Dedifferentiated amniotic fluid mesenchymal stem cell (primary cell): Measurements from ENCODE around the gene SLC8B1.

Source experiments
- DNase-seq: peaks from one replicate; pipeline ENCODE4 v3.0.0-alpha.2; 2016; ENCODE audit errors: extremely low spot score

SLC8B1 gene

DNA sequence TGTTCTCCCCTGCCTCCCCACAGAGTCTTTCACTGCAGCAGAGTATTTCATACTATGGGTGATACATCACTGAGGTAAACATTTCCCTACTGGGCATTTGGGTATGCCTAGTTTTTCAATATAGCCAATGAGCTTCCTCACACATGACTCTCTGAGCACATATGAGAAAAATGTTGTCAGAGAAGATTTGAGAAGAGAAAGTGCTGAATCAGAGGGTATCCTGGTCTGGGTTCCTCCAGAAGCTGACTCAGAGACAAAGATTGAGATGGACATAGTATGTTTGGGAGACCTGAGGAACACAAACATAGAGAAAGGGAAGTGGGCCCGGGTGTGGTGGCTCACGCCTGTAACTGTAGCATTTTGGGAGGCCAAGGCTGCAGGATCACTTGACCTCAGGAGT lies 12.6 kb downstream of the SLC8B1 start:
- DNase-seq = peak; percentile 29

DNA sequence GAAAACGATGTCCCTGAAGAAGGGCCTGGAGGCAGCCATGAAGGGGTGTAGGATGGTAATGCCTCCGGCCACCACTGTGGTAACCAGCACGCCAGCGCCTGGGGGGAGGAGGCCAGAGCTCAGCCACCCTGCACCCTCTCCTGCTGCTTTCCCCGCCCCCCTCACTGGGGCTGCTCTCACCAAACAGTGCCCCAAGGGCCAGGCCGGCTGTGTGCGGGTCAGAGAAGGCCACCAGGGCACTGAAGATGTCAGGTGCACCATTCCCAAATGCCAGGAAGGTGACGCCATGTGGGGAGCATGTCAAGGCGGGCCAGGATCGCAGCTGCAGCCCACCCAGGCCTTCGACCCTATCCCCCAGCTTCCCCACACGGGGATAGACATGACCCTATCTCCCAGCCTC lies 14.5 kb downstream of the SLC8B1 start:
- no peak for DNase-seq

DNA sequence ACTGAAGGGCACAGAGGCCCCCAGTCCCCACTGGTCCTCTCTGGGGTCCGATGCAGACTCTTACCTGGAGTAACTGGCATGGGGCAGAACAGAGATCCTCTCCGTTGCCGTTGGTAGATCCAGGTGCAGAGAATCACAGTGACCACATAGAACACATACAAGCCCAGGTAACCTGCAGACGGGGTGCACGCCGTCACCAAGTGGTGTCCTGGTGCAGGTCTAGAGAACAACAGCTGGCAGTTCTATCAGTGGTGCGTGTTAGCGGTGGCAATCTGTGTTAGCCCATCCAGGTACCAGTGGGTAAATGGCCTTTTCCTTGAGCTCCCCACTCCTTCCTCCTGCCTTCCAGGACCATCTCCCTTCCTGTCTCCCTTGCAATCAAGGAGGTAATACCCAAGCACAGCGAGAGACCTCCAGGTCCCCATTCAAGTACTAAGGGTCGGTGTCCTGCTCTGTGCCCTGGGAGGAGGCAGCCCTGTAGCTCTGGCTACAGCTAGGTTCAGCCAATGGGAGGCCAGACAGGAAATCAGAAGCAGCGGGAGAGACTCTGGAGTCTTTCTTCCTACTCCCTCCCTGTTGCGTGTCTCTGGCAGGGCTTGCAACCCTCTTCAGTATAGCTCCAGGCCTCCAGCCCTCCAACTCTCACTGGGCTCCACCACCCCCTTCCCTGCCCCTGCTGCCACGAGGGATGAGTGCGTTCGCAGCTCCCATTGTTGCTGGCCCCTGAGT lies 15.8 kb downstream of the SLC8B1 start:
- no peak for DNase-seq

DNA sequence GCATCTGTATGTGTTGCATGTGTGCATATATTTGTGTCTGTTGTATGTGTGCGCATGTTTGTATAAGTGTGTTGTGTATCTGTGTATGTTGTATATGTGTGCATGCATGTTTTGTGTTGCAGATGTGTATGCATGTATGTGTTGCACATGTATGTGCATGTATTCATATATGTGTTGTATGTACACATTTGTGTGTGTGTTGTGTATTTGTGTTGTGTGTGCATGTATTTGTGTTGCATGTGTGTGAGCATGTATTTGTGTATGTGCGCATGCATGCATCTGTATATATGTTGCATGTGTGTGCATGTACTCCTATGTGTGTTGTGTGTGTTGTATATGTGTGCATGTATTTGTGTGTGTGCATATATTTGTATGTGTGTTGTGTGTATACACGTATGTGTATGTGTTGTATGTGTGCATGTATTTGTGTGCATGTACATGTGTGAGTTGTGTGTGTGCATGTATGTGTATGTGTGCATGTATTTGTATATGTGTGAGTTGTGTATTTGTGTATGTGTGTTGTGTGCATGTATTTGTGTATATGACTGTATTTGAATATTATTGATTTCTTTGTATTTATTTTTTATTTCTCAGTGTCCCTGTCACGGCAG lies 16.8 kb downstream of the SLC8B1 start:
- no peak for DNase-seq

DNA sequence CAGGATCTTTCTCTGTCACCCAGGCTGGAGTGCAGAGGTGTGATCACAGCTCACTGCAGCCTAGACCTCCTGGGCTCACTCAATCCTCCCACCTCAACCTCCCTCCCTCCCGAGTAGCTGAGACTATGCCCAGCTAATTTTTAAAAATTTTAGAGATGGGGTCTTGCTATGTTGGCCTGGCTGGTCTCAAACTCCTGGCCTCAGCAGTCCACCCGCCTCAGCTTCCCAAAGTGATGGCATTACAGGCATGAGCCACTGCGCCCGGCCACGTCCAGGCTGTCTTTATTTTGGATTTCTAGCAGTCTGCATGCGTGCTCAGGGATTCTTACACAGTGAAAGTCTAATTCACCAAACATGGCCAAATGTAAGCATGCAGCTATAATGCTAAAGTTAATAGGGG lies 17.8 kb downstream of the SLC8B1 start:
- DNase-seq = no peak

DNA sequence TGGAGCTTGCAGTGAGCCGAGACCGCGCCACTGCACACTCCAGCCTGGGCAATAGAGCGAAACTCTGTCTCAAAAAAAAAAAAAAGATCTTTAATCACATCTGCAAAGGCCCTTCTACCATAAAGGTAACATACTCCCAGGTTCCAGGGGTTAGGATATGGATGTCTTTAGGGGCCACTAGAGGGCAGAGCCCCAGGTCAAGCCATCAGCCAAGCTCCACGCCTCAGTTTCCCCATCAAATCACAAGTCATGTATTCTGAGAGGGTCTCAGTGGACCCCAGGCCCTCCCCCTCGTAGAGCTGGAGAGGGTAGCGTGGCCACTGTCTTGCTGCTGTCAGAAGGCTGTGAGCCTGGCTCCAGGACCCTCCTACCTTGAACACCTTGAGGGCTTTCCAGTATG lies 18.8 kb downstream of the SLC8B1 start:
- no peak for DNase-seq

DNA sequence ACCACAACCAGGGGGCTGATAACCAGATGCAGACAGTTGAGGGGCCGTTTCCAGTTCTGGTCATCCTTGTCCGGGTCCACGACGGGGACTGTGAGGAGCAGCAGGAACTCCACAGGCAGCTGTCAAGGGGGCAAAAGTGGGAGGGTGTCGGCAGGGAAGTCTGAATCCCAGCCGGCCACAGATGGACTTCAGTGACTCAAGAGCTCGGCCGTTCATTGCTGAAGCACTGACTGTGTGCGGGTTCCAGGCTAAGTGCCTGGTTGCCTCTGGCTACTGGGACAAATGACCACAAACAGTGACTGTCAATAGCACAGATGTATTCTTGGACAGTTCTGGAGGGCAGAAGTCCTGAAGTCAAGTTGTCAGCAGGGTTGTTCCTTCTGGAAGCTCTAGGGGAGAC lies 19.6 kb downstream of the SLC8B1 start:
- DNase-seq = no peak

DNA sequence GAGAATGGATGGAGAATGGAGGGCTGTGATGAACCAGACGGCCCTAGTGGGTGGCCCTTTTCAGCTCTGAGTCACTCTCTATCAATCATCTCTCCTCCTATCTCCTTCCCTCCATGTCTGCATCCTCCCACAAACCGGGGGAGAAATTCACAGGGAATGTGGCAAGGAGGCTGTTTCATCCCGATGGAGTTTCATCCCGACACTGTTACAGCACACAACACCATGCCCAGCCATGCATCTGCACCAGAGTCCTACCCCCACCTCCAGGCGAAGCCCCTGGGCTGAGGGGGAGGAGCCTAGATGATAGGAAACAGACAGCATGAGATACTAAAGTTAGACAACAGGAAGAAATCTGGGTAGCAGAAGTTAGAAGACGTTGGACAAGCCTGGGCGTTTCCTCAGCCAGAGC lies 20.8 kb downstream of the SLC8B1 start:
- no peak for DNase-seq

DNA sequence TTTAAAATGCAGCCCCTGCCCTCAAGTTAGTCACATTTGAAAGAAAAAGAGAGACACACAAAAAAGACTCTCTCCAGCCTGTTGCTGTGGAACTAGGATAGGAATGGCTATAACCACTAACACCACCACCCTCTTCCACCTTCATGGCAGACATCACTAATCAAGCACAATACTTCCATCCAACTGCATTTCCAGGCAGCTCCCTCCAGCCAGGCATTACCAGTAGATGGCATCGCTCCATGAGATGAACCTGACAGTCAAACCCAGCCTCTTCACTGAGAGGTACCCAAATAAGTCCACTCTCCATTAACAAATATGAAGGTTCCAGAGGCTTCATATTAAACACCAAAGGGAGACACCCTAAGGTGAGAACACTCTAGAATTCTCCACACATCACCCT lies 24.4 kb downstream of the SLC8B1 start:
- DNase-seq = no peak

DNA sequence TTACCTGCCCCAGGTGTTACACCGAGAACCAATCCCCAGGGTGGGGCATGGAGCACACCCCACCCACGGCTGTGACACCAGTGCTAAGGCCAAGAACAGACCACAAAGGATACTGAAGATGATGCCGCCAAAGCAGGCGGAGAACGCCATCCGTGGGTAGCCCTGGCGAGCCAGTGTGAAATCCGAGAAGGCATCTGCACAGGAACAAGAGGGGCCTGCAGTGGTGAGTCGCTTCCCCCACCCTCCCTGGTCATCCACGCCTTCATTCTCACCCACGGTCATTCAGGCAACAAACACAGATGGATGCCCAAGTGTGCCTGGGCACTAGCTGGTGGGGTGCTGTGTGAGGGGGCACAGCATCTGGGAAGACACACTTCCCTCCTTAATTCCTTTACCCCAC lies 28.5 kb downstream of the SLC8B1 start:
- no peak for DNase-seq

DNA sequence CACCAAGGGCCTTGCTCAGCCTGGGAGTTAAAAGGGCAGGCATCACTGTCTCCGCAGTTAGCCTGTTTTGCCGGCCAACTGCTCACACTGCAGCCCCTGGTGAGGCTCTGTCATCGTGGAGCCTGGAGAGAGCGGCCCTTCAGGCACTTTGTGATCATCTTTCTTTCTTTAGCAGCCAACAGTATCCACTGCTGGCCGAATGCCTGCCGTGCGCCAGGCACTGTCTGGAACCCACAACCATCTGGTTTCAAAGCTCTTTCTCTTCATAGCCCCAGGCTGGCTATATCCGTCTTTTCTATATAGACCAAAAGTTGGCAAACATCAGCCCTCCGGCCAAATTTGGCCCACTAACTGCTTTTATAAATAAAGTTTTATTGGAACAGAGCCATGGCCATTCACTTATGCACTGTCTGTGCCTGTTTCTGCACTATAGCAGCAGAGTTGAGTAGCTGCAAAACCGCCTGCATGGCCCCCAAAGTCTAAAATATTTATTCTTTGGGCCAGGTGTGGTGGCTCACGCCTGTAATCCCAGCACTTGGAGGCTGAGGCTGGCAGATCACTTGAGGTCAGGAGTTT lies 29.5 kb downstream of the SLC8B1 start:
- DNase-seq = no peak

DNA sequence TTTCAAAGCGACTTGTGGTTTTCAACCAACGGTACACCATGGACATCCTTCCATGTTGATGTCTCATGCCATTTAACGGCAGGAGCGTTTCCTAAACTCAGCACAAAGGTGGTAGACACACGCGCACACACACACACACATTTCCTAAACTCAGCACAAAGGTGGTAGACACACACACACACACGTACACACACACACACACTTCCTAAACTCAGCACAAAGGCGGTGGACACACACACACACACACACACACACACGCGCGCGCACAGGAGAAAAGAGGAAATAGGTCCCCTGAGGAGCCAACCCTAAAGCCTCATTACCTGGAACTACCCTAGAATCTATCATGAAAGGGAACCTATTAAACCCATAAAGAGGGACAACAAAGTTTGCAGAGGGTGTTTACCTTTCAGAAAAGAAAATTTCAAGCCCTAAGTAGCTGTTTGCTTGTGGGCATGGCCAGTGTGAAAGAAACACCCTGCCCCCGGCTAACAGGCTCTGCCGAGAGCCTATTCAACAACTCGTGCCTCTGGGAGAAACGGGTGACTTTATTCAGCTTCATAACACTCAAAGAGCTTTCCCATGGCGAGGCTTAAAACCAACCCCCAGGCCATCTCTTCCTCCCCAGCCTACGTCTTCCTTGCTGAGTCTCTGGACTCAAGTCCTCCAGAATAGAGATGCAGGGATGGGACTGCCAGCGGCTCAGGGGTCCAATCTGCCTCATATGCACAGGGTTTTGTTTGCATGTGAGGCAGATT lies 31.8 kb downstream of the SLC8B1 start:
- DNase-seq = no peak

DNA sequence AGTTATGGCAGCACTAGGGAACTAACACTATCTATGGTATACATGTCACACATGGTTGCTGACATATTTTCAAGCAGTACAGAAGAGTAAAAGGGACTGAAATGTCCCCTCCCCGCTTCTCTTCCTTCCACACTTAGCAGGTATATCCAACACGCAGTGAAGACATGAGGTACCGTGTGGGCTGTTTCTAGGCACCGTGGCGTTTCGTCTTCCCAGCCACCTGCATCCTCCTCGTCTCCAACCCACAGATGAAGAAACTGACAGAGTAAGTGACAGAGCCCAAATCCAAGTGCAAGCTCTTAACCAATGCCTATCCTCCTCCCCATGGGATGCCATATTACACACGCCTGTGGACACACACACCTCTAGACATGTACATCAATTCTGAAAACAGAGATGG lies 32.4 kb downstream of the SLC8B1 start:
- DNase-seq = no peak

DNA sequence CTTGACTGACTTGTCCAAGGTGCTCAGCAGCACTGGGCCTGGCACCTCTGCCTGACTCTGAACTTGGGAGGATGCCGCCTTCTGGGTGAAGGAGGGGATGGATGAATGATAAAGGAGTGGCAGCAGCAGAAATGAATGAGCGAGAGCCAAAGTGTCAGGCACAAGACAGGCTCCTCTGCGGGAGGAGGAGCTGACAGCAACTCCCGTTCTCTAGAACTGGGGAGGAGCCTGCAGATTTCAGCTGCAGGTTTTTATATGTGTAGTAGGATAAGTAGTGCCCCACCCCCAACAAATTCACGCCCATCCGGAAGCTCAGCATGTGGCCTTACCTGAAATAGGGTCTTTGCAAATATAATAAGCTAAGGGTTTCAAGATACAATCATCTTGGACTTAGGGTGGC lies 33.1 kb downstream of the SLC8B1 start:
- DNase-seq = no peak

DNA sequence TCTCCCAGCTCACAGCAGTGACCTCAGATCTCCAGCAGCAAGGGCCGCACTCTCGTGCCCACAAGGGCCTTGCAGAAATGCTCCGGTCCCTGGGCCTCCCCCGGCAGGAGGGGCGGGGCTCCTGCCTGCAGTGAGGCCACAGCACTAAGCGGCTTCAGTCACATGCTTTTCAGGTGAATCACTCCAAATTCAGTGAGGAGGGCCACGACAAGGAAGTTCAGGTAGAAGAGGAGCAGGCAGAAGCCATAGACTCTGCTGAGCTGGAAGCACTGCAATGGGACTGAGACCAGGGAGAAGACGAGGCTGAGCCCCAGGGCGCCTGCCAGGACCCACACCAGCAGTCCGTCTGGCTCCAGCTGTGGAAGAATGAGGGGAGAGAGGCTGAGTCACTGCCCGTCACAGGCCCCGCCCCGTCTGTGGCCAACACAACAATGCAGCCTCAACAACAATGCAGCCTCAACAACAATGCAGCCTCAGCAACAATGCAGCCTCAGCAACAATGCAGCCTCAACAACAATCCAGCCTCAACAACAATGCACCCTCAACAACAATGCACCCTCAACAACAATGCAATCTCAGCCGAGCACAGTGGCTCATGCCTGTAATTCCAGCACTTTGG lies 35.2 kb downstream of the SLC8B1 start:
- peak; percentile 59 for DNase-seq

DNA sequence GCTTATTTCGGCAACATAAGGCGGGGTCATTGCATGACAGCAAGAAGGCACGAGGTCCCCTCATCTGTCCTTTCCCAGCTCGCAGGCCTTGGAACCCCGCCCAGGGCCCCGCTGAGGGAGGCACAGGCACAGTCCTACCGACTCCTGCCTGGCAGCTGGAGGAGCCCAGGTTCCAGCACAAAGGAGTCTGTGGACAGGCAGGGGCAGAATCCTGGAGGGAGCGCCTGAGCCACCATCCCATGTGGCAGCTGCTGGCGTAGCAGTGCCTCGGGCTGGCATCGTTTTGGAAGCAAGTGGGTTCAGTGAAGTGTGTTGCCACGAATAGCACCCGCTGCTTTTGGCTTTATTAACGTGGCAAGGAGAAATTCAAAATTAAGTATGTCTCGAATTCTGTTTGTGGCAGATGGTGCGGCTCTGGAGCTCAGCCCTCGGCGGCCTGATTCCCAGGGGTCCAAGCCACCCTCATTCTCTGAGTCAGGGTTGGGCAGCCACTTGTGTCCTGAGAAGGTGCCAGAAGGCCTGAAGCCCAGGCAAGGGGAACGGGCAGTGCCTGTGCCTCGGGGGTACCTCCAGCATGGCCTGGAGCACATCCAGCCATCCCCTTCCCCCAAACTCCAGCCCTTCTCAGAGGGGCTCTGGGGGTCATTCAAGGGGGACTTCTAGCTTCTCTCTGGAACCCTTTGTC lies 35.9 kb downstream of the SLC8B1 start:
- DNase-seq = no peak

DNA sequence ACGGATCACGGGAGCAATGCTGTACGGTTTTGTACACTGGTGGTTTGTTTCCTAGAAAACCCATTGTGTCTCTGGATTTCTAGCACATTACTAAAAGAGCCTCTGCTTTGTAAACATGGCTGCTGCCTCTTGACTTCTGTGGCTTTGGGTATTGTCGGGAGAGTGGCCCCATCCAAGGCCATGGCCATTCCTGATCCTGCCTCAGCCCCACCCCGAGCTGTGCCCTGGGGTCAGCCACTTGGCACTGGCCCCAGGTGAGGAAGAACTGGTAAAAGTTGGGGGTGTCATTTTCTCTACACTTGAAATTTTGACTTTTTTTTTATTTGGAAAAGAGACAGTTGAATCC lies 36.5 kb downstream of the SLC8B1 start:
- DNase-seq = no peak

DNA sequence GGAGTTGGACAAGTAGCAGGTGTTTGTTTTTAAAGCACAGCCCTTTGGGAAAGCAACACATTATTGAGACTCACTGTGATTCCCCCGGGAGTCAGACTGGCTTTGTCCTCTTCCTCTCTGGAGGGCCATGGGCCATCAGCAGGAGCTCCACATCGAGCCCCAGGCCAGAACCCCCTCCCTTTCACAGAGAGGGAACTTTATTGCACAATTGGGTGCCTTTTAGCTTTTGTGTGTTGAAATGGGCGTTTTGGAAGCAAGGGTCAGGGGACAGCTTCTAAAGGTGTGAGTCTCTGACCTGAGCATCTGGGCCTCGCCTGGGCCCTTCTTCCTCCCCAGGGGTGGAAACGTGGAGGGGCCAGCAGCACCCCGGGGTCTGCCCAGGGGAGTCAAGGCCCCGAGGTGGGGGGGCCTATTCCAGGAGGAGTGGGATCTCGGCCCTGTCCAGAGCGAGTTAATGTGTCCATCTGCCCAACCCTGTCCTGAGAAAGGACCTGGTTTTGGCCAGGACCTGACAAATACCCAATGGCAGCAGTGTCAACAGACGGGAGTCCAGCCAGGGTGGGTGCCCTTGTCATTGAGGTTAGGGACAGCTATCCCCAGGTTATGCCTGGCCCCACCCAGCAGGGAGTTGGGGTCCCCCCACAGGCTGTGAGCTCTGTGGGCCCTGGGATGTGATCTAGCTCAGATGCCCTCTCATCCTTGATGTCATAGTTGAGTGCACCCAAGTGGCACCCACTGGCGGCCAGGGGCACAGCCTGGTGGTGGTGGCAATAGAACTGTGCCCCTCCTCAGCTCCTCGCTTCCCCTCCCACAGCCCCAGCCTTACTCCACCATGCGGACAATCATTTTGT lies 37.1 kb downstream of the SLC8B1 start:
- no peak for DNase-seq

DNA sequence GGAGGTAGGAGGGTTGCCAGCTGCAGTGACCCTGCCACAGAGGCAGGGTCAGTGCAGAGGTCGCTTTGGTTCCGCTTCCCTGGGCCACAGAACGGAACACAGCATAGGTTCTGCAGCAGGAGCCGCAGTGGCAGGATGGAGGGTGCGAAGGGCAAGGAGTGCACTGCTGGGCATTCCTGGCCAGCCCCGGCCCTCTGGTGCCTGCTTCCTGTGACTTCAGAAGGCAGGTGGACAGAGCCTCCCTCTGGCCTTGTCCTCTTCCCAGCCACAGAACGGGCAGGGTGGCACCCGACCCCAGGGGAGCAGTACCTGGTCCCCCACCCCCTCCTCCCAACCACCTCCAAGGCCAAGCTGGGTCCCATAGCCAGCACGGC lies 37.7 kb downstream of the SLC8B1 start:
- no peak for DNase-seq

DNA sequence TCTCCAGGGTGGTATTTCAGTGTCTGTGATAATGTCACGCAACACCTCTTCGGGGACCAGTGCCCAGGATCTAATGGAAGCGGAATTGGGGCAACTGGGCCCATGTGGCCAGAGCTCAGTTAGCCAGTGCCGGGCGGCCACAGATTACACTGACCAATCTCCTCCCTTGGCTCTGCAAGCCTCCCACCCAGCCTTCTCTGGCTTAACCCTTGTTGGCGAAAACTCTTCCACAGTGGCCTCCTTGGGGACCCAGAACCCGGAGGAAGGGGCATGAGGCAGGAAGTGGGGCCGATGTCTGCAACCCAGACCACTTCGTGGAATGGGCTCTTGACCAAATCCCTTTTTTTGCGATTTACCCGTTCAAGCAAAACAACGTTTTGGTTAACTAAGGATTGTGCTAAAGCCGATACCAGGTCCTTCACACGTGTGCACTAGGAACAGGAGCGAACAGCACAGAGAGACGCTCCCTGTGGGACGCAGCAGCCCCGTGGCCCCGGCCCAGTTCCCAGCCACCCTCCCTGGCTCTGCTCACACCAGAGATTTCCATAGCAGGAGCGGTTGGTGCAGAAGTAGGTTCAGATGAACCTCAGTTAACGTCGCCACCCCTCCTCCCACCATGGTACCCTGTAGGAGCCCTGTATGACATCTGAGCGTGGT lies 38.2 kb downstream of the SLC8B1 start:
- no peak for DNase-seq
